ENCODE measurements around the gene TTBK1.

TTBK1 gene

GRCh38 chr6:43222418-43223059 is 20.7 kb upstream of the TTBK1 start:
- DNase-seq (ENCODE audit: low read depth in 1 of 2, low spot score in 1 of 2): no peak

- DNase-seq (ENCODE audit: low read depth in 1 of 2, low spot score in 1 of 2): no peak
Measured at GRCh38 chr6:43223175-43223574, 20.1 kb upstream of the TTBK1 start.

- DNase-seq (ENCODE audit: low read depth in 1 of 2, low spot score in 1 of 2): no peak
Measured at GRCh38 chr6:43226192-43226851, 17.0 kb upstream of the TTBK1 start.

- peak; percentile 61 to 77 for DNase-seq (ENCODE audit: low read depth in 1 of 2, low spot score in 1 of 2)
Measured at GRCh38 chr6:43228951-43229802, 14.1 kb upstream of the TTBK1 start, which contains the start of gene DNPH1. Gene DNPH1 (minus strand): TSS chr6:43229481. CDS start chr6:43229456, 25 bp downstream.

GRCh38 chr6:43229803-43230620 is 13.3 kb upstream of the TTBK1 start:
- DNase-seq (ENCODE audit: low read depth in 1 of 2, low spot score in 1 of 2): no peak

GRCh38 chr6:43231053-43231452 is 12.2 kb upstream of the TTBK1 start:
- DNase-seq (ENCODE audit: low read depth in 1 of 2, low spot score in 1 of 2): no peak

GRCh38 chr6:43231735-43232450 is 11.4 kb upstream of the TTBK1 start:
- DNase-seq (ENCODE audit: low read depth in 1 of 2, low spot score in 1 of 2): no peak

- DNase-seq (ENCODE audit: low read depth in 1 of 2, low spot score in 1 of 2): no peak
Measured at GRCh38 chr6:43235841-43236240, 7.4 kb upstream of the TTBK1 start.

- no peak for DNase-seq (ENCODE audit: low read depth in 1 of 2, low spot score in 1 of 2)
Measured at GRCh38 chr6:43239054-43239453, 4.2 kb upstream of the TTBK1 start.

GRCh38 chr6:43240950-43241349 is 2.3 kb upstream of the TTBK1 start:
- DNase-seq (ENCODE audit: low read depth in 1 of 2, low spot score in 1 of 2): no peak

GRCh38 chr6:43241446-43241845 is 1.8 kb upstream of the TTBK1 start:
- no peak for DNase-seq (ENCODE audit: low read depth in 1 of 2, low spot score in 1 of 2)

GRCh38 chr6:43243664-43244321 is 512 bp downstream of the TTBK1 start:
- no peak for DNase-seq (ENCODE audit: low read depth in 1 of 2, low spot score in 1 of 2)

GRCh38 chr6:43246301-43247113 is 3.2 kb downstream of the TTBK1 start:
- DNase-seq (ENCODE audit: low read depth in 1 of 2, low spot score in 1 of 2): no peak

- DNase-seq (ENCODE audit: low read depth in 1 of 2, low spot score in 1 of 2): peak; percentile 54 to 61
Measured at GRCh38 chr6:43247114-43247999, 4.1 kb downstream of the TTBK1 start.

GRCh38 chr6:43248101-43248500 is 4.8 kb downstream of the TTBK1 start:
- no peak for DNase-seq (ENCODE audit: low read depth in 1 of 2, low spot score in 1 of 2)

GRCh38 chr6:43248791-43249190 is 5.5 kb downstream of the TTBK1 start:
- DNase-seq (ENCODE audit: low read depth in 1 of 2, low spot score in 1 of 2): no peak

- no peak for DNase-seq (ENCODE audit: low read depth in 1 of 2, low spot score in 1 of 2)
Measured at GRCh38 chr6:43250992-43251373, 7.7 kb downstream of the TTBK1 start.

- DNase-seq (ENCODE audit: low read depth in 1 of 2, low spot score in 1 of 2): no peak
Measured at GRCh38 chr6:43253401-43253800, 10.1 kb downstream of the TTBK1 start.
